GM23248 (cell line): ENCODE measurements around the gene SH3GL1. TPM values are rescaled to one million over a fixed set of nuclear protein-coding genes. Genes with fewer than 3 reads are reported as not detected.

Experiments
- DNase-seq: peaks from one replicate; pipeline ENCODE4 v3.0.0-alpha.2; 2015
- H2AFZ ChIP-seq: fragments of 200-600 bp; sonication (generic); 2 replicates; pipeline ENCODE4 v1.6.1; 2016; ENCODE audit warnings: antibody characterized with exemption
- H3F3A ChIP-seq: fragments of 200-600 bp; sonication (generic); 2 replicates; pipeline ENCODE4 v1.6.1; 2016; ENCODE audit warnings: mild to moderate bottlenecking, antibody characterized with exemption, mixed run types; ENCODE audit not compliant: insufficient read depth
- H3K27ac ChIP-seq: fragments of 200-600 bp; sonication (generic); 2 replicates; pipeline ENCODE4 v1.5.1; 2016; ENCODE audit warnings: mild to moderate bottlenecking
- H3K27me3 ChIP-seq: fragments of 200-600 bp; sonication (generic); replicated peaks from 2 replicates; pipeline ENCODE4 v1.6.1; 2016; ENCODE audit warnings: mild to moderate bottlenecking; ENCODE audit not compliant: insufficient read depth
- H3K36me3 ChIP-seq: fragments of 200-600 bp; sonication (generic); 2 replicates; pipeline ENCODE4 v1.6.1; 2016; ENCODE audit warnings: low read depth, mild to moderate bottlenecking
- H3K4me1 ChIP-seq: fragments of 200-600 bp; sonication (generic); 2 replicates; pipeline ENCODE4 v1.6.1; 2016; ENCODE audit warnings: mild to moderate bottlenecking; ENCODE audit not compliant: insufficient read depth
- H3K4me2 ChIP-seq: fragments of 200-600 bp; sonication (generic); one replicate; pipeline ENCODE4 v1.6.1; 2016; ENCODE audit warnings: mild to moderate bottlenecking; ENCODE audit not compliant: unreplicated experiment
- H3K4me3 ChIP-seq: fragments of 200-600 bp; sonication (generic); 2 replicates; pipeline ENCODE4 v1.5.1; 2016; ENCODE audit warnings: mild to moderate bottlenecking
- H3K79me2 ChIP-seq: fragments of 200-600 bp; sonication (generic); 2 replicates; pipeline ENCODE4 v1.6.1; 2016; ENCODE audit warnings: mild to moderate bottlenecking; ENCODE audit not compliant: insufficient read depth
- H3K9ac ChIP-seq: fragments of 200-600 bp; sonication (generic); 2 replicates; pipeline ENCODE4 v1.6.1; 2016; ENCODE audit warnings: mild to moderate bottlenecking
- H3K9me2 ChIP-seq: fragments of 200-600 bp; sonication (generic); 2 replicates; pipeline ENCODE4 v1.6.1; 2016; ENCODE audit warnings: mixed run types, mild to moderate bottlenecking, moderate library complexity; ENCODE audit not compliant: insufficient read depth
- H3K9me3 ChIP-seq: fragments of 200-600 bp; sonication (generic); one replicate; pipeline ENCODE4 v1.6.1; 2017; ENCODE audit warnings: low read depth
- H4K20me1 ChIP-seq: fragments of 200-600 bp; sonication (generic); 2 replicates; pipeline ENCODE4 v1.6.0; 2016; ENCODE audit not compliant: insufficient read depth
- EZH2 ChIP-seq: fragments of 200-600 bp; sonication (generic); IDR thresholded peaks from 2 replicates; pipeline ENCODE4 v1.6.1; 2018; ENCODE audit warnings: antibody characterized with exemption, mild to moderate bottlenecking; ENCODE audit not compliant: insufficient read depth, poor library complexity, severe bottlenecking
- EZH2phosphoT487 ChIP-seq: fragments of 200-600 bp; sonication (generic); IDR thresholded peaks from 2 replicates; pipeline ENCODE4 v1.6.1; 2018; ENCODE audit warnings: antibody characterized with exemption, moderate library complexity, mild to moderate bottlenecking, low read depth; ENCODE audit not compliant: insufficient read depth
- WGBS, 2 experiments: methylation state at CpG; one replicate each; pipeline ENCODE4 v1.1.6; 2015 to 2017; ENCODE audit warnings: low lambda C conversion rate in 2 of 2, low coverage in 1 of 2; ENCODE audit errors: missing lambda C conversion rate in 2 of 2; 5-methylcytosine and 5-hydroxymethylcytosine counted together
- in situ Hi-C: fragments of 300-500 bp; cut with MboI; formaldehyde crosslinking; loops from 2 replicates; pipeline ENCODE4 v1.15.0; 2020
- polyA plus RNA-seq: library from polyadenylated mRNA; unstranded; fragments of >200 nt; fragmentation: Nextera tagmentation; extraction: Ambion mirVana; gene quantifications from 2 replicates; pipeline ENCODE4 v1.2.1, GENCODE V29; 2016
- total RNA-seq: library from RNA; depleted of rRNA; stranded (reverse); fragments of >200 nt; shearing (Covaris generic); gene quantifications from 2 replicates; pipeline ENCODE4 v1.2.3, GENCODE V29; 2014

The SH3GL1 gene
- total and polyA plus RNA-seq, 2 experiments from 2014 or later, result 141 to 151 TPM

GRCh38 chr19:4358709-4359626, 41.4 kb downstream of the SH3GL1 start:
- H3K4me3 ChIP-seq, result no peak overlapping the region
- WGBS, 2 experiments, result 85% methylated on average over 23 to 25 of the region's 25 CpGs
- H3F3A ChIP-seq, result 0 out of 2 replicates have a peak, but pooled peaks cover 5% of the 10 kb centered on the region
- no peak overlapping the region for H3K9ac ChIP-seq
- no peaks in the 10 kb centered on the region for H3K9me2 ChIP-seq
- peaks cover 16% of the 10 kb centered on the region for H3K79me2 ChIP-seq
- no peaks in the 10 kb centered on the region for H4K20me1 ChIP-seq
- H2AFZ ChIP-seq, result no peak overlapping the region
- no peaks in the 10 kb centered on the region for H3K27me3 ChIP-seq
- no peak overlapping the region for H3K4me2 ChIP-seq
- H3K36me3 ChIP-seq, result peaks cover 14% of the 10 kb centered on the region; the same call in 1 of the 2 replicates
- in situ Hi-C loops, result no loop called here
- no peak for DNase-seq
- no peaks in the 10 kb centered on the region for H3K9me3 ChIP-seq
- no peaks in the 10 kb centered on the region for H3K4me1 ChIP-seq
- TF ChIP-seq EZH2 (no peak), EZH2phosphoT487 (no peak)
- H3K27ac ChIP-seq, result no peak overlapping the region

- H2AFZ ChIP-seq, result no peak overlapping the region
- 0 out of 2 replicates have a peak, but pooled peaks cover 7% of the 10 kb centered on the region for H3K79me2 ChIP-seq
- 94 to 96% methylated on average over 16 of the region's 16 CpGs for WGBS, 2 experiments
- no peaks in the 10 kb centered on the region for H3K27me3 ChIP-seq
- no peaks in the 10 kb centered on the region for H3K4me1 ChIP-seq
- DNase-seq, result no peak
- no peak for TF ChIP-seq EZH2
- no peak for TF ChIP-seq EZH2phosphoT487
- H3K9me2 ChIP-seq, result no peaks in the 10 kb centered on the region
- peaks cover 10% of the 10 kb centered on the region; the same call in 1 of the 2 replicates for H3F3A ChIP-seq
- H3K4me2 ChIP-seq, result no peak overlapping the region
- H3K27ac ChIP-seq, result no peak overlapping the region
- peaks cover 14% of the 10 kb centered on the region; the same call in 1 of the 2 replicates for H3K36me3 ChIP-seq
- H3K9me3 ChIP-seq, result no peaks in the 10 kb centered on the region
- H3K9ac ChIP-seq, result no peak overlapping the region
- H3K4me3 ChIP-seq, result no peak overlapping the region
- no peaks in the 10 kb centered on the region for H4K20me1 ChIP-seq
- in situ Hi-C loops, result no loop called here
Observed at GRCh38 chr19:4357921-4358326, 42.4 kb downstream of the SH3GL1 start.

GRCh38 chr19:4357095-4357797, 43.1 kb downstream of the SH3GL1 start:
- Histone ChIP-seq H3K36me3 (peaks cover 14% of the 10 kb centered on the region; the same call in 1 of the 2 replicates), H3K4me2 (no peak overlapping the region), H3K4me3 (no peak overlapping the region), H3K27ac (no peak overlapping the region), H3K79me2 (no peaks in the 10 kb centered on the region), H3K9me3 (no peaks in the 10 kb centered on the region), H3K9ac (no peak overlapping the region), H2AFZ (no peak overlapping the region), H3K4me1 (no peaks in the 10 kb centered on the region), H3K27me3 (no peaks in the 10 kb centered on the region), H3F3A (peaks cover 11% of the 10 kb centered on the region; the same call in 1 of the 2 replicates), H4K20me1 (no peaks in the 10 kb centered on the region), H3K9me2 (no peaks in the 10 kb centered on the region)
- no peak for TF ChIP-seq EZH2
- no peak for TF ChIP-seq EZH2phosphoT487
- no peak for DNase-seq
- in situ Hi-C loops, result no loop called here
- WGBS, 2 experiments, result 60% methylated on average over 20 to 22 of the region's 23 CpGs

- TF ChIP-seq EZH2, result no peak
- TF ChIP-seq EZH2phosphoT487, result no peak
- peaks cover 9% of the 10 kb centered on the region; the same call in 1 of the 2 replicates for H3F3A ChIP-seq
- 74 to 80% methylated on average over 8 to 17 of the region's 17 CpGs for WGBS, 2 experiments
- H3K9me3 ChIP-seq, result no peaks in the 10 kb centered on the region
- in situ Hi-C loops, result no loop called here
- H3K79me2 ChIP-seq, result no peaks in the 10 kb centered on the region
- no peak overlapping the region for H3K9ac ChIP-seq
- H3K9me2 ChIP-seq, result no peaks in the 10 kb centered on the region
- no peaks in the 10 kb centered on the region for H3K27me3 ChIP-seq
- no peaks in the 10 kb centered on the region for H4K20me1 ChIP-seq
- no peak overlapping the region for H3K27ac ChIP-seq
- H3K4me1 ChIP-seq, result no peaks in the 10 kb centered on the region
- no peak overlapping the region for H3K4me2 ChIP-seq
- H2AFZ ChIP-seq, result no peak overlapping the region
- peaks cover 5% of the 10 kb centered on the region; the same call in 1 of the 2 replicates for H3K36me3 ChIP-seq
- H3K4me3 ChIP-seq, result no peak overlapping the region
- DNase-seq, result no peak
Observed at GRCh38 chr19:4354897-4355296, 45.5 kb downstream of the SH3GL1 start.
